NB4 (cell line): ENCODE results near the gene ABCG4.

ENCODE experiments used
- DNase-seq: peaks from one replicate; pipeline ENCODE4 v3.0.0; 2010; ENCODE audit warnings: low read depth
- H3K4me3 ChIP-seq: one replicate; pipeline ENCODE4 v1.5.1; 2011; ENCODE audit warnings: mild to moderate bottlenecking, low read depth, low read length, moderate library complexity
- MAX ChIP-seq: IDR thresholded peaks from 2 replicates; pipeline ENCODE4 v1.6.1; 2011; ENCODE audit warnings: low read depth, low read length
- MYC ChIP-seq: IDR thresholded peaks from 2 replicates; pipeline ENCODE4 v1.6.1; 2011; ENCODE audit warnings: low read depth, low read length
- POLR2A ChIP-seq: IDR thresholded peaks from 2 replicates; pipeline ENCODE4 v1.6.1; 2011; ENCODE audit warnings: mild to moderate bottlenecking; ENCODE audit not compliant: insufficient read length; ENCODE audit errors: extremely low read depth
- TF ChIP-seq, protein P1 (sequence below): IDR thresholded peaks from one replicate; pipeline ENCODE4 v1.5.1; 2012; ENCODE audit warnings: low read depth, low read length

Gene ABCG4

GRCh38 chr11:119149018-119149785 is at the start of gene ABCG4:
Gene ABCG4 (plus strand): TSS chr11:119149052. CDS start chr11:119149966, 914 bp downstream.
- DNase-seq: peak; percentile 72
- TF ChIP-seq, protein P1, sequence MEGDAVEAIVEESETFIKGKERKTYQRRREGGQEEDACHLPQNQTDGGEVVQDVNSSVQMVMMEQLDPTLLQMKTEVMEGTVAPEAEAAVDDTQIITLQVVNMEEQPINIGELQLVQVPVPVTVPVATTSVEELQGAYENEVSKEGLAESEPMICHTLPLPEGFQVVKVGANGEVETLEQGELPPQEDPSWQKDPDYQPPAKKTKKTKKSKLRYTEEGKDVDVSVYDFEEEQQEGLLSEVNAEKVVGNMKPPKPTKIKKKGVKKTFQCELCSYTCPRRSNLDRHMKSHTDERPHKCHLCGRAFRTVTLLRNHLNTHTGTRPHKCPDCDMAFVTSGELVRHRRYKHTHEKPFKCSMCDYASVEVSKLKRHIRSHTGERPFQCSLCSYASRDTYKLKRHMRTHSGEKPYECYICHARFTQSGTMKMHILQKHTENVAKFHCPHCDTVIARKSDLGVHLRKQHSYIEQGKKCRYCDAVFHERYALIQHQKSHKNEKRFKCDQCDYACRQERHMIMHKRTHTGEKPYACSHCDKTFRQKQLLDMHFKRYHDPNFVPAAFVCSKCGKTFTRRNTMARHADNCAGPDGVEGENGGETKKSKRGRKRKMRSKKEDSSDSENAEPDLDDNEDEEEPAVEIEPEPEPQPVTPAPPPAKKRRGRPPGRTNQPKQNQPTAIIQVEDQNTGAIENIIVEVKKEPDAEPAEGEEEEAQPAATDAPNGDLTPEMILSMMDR: no peak
- TF ChIP-seq MYC (no peak), MAX (no peak), POLR2A (no peak)
- no peak within 1 kb of the TSS for H3K4me3 ChIP-seq

- peak overlapping the region; percentile 79 for H3K4me3 ChIP-seq
- peak; percentile 59 for DNase-seq
- TF ChIP-seq MAX: no peak
- TF ChIP-seq MYC: no peak
- TF ChIP-seq, protein P1: no peak
- TF ChIP-seq POLR2A: no peak
Measured at GRCh38 chr11:119099711-119100110, 49.1 kb upstream of the ABCG4 start.

DNA sequence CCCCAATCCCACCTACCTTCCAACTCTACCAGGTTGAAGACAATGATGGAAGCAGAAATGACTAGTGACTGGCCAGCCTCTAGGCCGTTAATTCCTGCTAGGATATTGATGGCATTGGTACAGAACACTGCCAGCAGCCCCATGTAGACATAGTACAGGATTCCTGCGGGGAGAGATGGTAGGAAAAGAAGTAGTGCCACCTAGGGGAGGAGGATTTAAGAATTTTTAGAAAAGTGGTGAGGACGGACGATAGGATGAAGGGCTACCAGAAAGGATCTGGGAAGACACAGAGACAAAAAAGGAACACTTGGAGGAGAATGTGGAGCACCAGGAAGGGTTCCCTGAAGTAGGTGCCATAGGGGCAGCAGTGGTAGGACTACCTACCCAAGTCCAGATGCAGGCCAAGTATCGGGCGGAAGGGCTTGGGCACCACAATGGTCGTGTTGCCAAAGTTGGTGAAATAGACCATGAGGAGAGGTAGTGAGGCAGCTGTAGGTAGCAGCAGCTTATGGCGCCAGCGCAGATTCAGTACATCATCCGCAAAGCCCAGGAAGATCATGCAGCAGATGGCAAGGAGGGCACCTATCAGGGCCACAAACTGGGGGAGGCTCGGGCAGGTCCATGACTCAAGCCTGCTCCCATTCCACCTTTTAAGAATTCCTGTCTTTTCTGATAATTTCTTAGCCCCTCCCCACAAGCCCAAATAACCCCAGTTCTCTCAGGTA is 48.4 kb upstream of the ABCG4 start:
- no peak for TF ChIP-seq MAX
- TF ChIP-seq, protein P1: peak; percentile 40
- TF ChIP-seq MYC: no peak
- peak overlapping the region; percentile 79 for H3K4me3 ChIP-seq
- peak; percentile 68 for DNase-seq

DNA sequence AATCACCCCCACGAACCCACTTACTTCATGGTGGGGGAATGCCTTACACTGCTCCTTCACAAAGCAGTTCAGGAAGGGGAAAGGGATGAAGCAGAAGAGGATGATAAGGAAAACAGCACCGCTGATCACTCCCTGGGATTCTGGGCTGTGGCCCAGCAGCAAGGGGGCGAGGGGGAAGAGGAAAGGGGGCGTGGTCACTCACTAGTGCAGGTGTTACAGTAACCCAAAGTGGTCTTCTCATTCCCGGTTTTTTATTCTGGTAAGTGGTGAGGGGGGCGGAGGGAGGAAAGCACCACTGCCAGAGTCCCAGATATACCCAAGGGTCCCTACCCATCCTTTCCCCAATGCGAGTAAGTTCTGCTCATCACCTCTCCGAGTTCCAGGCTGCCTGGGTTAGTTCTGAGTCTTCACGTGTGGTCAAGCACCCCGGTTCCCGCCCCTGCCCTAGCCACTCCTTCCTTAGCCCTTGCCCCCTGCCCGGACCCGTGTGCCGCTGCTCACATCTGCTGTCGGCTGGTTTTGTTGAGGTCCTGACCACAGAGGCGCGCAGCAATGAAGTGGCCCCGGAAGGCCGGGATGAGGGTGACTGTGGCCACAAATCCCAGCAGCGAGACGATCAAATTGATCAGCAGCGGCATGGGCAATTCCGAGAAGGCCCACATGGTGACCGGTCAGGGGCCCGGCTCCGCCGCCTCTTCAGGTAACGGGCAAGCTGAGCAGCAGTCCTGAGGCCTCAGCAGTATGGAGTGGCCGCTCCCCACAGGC is 47.7 kb upstream of the ABCG4 start:
- DNase-seq: peak; percentile 74

More for the DNA sequence above, 47.7 kb upstream of the ABCG4 start:
- no peak for TF ChIP-seq MYC
- TF ChIP-seq MAX: no peak
- TF ChIP-seq POLR2A: no peak
- TF ChIP-seq, protein P1: no peak
- H3K4me3 ChIP-seq: peak overlapping the region; percentile 79
